HepG2 (cell line): ENCODE results near the gene HMCN1.

Source experiments
- AFF4 ChIP-seq: sonication (generic); formaldehyde crosslinking; IDR thresholded peaks from 2 replicates; pipeline ENCODE4 v1.4.0; 2020; ENCODE audit warnings: missing genetic modification reagents
- CTCF ChIP-seq: sonication (generic); formaldehyde crosslinking; IDR thresholded peaks from 2 replicates; pipeline ENCODE4 v1.5.0; 2020; ENCODE audit warnings: mild to moderate bottlenecking, missing genetic modification reagents, moderate library complexity
- FOXK2 ChIP-seq: fragments of 450-650 bp; IDR thresholded peaks from 2 replicates; pipeline ENCODE4 v1.6.1; 2016
- NFKBIZ ChIP-seq: IDR thresholded peaks from 2 replicates; pipeline ENCODE4 v1.6.1; 2018; ENCODE audit warnings: missing genetic modification reagents, missing compliant biosample characterization

- no peak for TF ChIP-seq CTCF (CRISPR knock-in tag)
- no peak for TF ChIP-seq NFKBIZ (CRISPR knock-in tag)
- TF ChIP-seq AFF4 (CRISPR knock-in tag), result no peak
- TF ChIP-seq FOXK2, result no peak
These were observed 444.3 kb downstream of the HMCN1 start for GRCh38 chr1:186178426-186179043.
